Fibroblast of the aortic adventitia (primary cell): ENCODE results near the gene FRAT2. TPM values are rescaled to one million over a fixed set of nuclear protein-coding genes. Genes with fewer than 3 reads are reported as not detected.

Experiments
- DNase-seq: peaks from one replicate; pipeline ENCODE4 v3.0.0-alpha.2; 2010; ENCODE audit warnings: low read depth
- H3K4me3 ChIP-seq: 2 replicates; pipeline ENCODE4 v1.5.1; 2011; ENCODE audit warnings: low read depth, mild to moderate bottlenecking, control low read depth, low read length, moderate library complexity
- total RNA-seq: library from RNA; depleted of rRNA; stranded (reverse); fragments of >200 nt; gene quantifications from 2 replicates; pipeline ENCODE4 v1.2.3, GENCODE V29; 2012; ENCODE audit warnings: low replicate concordance
- TF ChIP-seq, protein P1 (sequence below): IDR thresholded peaks from 2 replicates; pipeline ENCODE4 v1.5.1; 2011; ENCODE audit warnings: mild to moderate bottlenecking, low read length, control low read depth, inconsistent platforms; ENCODE audit not compliant: insufficient read depth

FRAT2 gene
- total RNA-seq, 1 donor: 5.2 TPM

DNA sequence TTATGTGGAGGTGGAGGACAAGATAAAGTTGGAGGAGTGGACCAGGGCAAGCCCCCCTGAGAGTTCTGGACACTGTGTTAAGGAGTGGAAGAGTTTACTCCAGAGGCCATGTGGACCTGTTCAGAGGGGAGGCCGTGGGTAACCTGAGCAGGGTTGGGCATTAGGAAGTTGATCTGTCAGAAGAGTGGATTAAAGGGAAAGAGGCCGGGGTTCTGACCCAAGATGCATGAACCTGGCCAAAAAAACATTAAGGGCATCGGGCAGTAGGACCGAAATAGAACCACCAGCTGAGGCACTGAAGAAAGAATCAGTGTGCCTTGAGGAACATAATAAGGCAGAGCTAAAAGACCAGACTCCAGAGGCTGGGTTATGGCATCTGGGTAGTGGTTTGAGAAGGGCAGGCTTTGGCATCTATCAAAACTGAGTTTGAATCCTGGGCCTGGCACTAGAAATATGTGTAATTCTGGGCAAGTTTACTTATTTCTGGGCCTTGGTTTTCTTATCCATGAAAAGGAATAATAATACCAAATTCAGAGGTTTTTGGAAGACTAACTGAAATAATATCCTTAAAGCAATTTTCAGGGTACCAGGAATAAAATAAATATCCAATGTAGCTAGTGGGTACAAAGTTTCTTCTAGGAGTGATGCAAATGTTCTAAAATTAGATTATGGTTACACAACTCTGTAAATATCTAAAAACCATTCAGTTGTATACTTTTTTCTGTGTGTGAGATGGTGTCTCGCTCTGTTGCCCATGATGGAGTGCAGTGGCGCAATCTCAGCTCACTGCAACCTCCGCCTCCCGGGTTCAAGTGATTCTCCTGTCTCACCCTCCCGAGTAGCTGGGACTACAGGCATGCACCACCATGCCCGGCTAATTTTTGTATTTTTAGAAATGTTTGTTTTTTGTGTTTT lies 26.4 kb downstream of the FRAT2 start:
- DNase-seq: no peak
- no peak overlapping the region for H3K4me3 ChIP-seq
- TF ChIP-seq, protein P1, sequence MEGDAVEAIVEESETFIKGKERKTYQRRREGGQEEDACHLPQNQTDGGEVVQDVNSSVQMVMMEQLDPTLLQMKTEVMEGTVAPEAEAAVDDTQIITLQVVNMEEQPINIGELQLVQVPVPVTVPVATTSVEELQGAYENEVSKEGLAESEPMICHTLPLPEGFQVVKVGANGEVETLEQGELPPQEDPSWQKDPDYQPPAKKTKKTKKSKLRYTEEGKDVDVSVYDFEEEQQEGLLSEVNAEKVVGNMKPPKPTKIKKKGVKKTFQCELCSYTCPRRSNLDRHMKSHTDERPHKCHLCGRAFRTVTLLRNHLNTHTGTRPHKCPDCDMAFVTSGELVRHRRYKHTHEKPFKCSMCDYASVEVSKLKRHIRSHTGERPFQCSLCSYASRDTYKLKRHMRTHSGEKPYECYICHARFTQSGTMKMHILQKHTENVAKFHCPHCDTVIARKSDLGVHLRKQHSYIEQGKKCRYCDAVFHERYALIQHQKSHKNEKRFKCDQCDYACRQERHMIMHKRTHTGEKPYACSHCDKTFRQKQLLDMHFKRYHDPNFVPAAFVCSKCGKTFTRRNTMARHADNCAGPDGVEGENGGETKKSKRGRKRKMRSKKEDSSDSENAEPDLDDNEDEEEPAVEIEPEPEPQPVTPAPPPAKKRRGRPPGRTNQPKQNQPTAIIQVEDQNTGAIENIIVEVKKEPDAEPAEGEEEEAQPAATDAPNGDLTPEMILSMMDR: no peak

DNA sequence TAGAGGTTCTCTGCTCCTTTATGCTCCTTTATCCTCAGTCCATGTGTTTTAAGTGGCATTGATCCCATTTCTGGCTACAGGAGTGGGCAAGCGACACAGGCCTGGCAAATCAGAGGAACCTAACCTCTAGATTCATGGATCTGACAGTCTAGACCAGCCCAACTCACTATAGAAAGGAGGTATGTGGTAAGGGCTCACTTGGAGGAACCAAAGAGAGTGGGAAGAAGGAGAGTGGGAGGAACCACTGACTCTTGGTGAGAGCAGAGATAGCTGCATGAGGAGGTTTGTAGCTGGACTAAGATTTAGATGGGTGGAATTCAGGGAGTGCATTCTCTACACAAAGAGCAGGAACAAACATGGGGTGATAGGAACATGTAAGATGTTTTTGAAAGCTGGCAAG lies 27.1 kb downstream of the FRAT2 start:
- TF ChIP-seq, protein P1: no peak
- H3K4me3 ChIP-seq: no peak overlapping the region
- DNase-seq: no peak

DNA sequence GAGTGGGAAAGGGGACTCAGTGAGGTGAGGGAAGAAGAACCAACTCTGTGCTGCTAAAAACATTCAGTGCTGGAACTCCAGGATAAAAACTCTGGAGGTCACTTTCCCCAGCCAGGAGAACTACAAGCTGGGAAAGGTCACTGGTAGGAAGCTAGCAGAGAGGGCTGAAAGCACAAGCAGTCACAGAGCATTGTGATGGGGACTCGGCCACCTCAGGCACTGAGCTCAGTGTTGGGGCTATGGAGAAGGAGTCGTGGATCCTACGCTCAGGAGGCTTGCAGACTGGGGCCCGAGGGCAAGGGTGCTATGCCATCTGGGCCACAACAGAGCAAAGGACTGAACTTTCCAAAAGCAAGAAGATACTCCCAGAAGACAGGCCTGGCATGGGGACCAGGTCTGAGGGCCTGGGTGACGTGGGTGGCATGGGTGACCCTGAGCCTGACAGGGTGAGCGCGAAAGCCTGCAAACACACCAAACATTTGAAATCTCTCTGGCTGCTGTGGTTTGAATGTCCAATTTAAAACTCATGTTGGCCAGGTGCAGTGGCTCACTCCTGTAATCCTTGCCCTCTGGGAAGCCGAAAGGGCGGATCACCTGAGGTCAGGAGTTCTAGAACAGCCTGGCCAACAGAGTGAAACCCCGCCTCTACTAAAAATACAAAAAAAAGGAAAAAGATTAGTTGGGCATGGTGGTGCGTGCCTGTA lies 32.3 kb downstream of the FRAT2 start:
- TF ChIP-seq, protein P1: no peak
- H3K4me3 ChIP-seq: no peak overlapping the region
- no peak for DNase-seq

DNA sequence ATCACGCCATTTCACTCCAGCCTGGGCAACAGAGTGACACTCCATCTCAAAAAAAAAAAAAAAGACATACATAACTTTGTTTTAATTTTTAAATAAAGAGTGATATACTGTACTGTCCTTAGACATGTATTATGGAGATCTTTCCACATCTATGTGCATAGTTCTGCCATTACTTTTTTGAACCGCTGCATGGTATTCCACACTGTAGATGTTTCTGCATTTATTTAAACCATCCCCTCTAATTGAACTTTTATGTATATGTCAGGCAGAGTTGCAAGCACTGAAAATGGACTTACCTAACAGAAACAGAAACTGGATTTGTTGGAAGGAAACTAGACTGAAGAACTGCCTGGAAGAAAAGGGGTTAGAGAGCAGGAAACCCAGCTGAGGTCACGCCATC lies 33.5 kb downstream of the FRAT2 start:
- DNase-seq: no peak
- H3K4me3 ChIP-seq: no peak overlapping the region
- TF ChIP-seq, protein P1: no peak

DNA sequence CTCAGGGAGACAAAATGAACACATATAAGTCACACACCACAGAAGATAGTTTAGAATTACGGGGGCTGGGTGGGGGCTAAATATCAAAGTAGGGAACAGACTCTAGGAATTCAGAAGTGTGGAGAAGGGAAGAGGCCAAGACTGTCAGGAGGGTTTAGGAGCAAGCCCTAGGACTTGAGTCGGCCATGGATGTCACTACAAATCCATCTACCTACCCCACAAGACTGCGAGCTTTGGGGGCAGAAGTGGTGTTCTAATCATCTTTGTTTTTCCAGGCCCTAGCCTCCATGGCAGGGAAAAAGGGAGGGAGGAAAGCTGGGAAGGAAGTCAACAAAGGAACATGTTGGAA lies 36.3 kb downstream of the FRAT2 start:
- no peak for DNase-seq
- TF ChIP-seq, protein P1: no peak
- H3K4me3 ChIP-seq: no peak overlapping the region

DNA sequence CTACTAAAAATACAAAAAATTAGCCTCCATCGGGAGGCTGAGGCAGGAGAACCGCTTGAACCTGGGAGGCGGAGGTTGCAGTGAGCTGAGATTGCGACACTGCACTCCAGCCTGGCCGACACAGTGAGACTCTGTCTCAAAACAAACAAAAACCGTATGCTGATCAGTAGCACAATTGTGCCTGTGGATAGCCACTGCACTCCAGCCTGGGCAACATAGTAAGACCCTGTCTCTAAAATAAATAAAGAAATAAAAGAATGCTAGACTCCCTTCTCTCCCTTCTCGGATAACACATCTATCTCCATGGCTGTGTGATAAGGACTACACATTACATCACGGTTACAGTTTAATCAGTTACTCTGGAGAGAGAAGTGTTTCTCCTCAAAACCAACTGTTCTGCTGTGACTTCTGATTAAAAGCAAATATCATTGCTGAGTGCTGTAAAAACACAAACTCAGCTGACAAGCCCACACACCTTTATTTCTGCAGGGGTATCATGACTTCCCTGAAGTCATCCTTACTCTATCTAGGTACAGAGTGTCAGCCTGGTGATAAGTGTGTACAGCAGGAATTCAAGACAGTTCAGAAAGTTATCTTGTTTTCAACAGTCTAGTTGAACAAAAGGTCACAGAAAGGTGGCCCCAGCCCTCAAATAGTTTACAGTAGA lies 36.8 kb downstream of the FRAT2 start:
- TF ChIP-seq, protein P1: no peak
- H3K4me3 ChIP-seq: no peak overlapping the region
- DNase-seq: no peak
